NB4 (cell line): Measurements from ENCODE around the gene PHGDH.

ENCODE experiments used
- MYC ChIP-seq: IDR thresholded peaks from 2 replicates; pipeline ENCODE4 v1.6.1; 2011; ENCODE audit warnings: low read depth, low read length
- TF ChIP-seq, protein P1 (sequence below): IDR thresholded peaks from one replicate; pipeline ENCODE4 v1.5.1; 2012; ENCODE audit warnings: low read depth, low read length

DNA sequence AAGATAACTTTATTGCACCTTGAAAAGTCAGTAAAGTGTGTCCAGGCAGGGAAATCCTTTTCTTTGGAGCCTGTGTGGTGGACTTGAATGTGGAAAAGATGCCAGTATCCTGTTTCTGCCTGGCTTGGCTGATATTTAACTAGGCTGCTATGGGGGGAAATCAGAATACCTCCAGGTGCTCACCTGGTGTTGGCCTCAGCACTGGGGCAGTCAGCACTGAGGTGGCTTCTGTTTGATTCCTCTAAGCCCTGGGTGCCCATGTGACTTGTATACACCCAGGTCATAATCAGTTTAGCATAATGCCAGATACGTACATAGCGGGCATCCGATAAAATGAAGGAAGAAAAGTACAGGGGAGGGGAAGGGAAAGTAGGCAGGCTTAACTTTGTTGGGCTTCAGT lies 7.2 kb downstream of the PHGDH start:
- TF ChIP-seq, protein P1, sequence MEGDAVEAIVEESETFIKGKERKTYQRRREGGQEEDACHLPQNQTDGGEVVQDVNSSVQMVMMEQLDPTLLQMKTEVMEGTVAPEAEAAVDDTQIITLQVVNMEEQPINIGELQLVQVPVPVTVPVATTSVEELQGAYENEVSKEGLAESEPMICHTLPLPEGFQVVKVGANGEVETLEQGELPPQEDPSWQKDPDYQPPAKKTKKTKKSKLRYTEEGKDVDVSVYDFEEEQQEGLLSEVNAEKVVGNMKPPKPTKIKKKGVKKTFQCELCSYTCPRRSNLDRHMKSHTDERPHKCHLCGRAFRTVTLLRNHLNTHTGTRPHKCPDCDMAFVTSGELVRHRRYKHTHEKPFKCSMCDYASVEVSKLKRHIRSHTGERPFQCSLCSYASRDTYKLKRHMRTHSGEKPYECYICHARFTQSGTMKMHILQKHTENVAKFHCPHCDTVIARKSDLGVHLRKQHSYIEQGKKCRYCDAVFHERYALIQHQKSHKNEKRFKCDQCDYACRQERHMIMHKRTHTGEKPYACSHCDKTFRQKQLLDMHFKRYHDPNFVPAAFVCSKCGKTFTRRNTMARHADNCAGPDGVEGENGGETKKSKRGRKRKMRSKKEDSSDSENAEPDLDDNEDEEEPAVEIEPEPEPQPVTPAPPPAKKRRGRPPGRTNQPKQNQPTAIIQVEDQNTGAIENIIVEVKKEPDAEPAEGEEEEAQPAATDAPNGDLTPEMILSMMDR: no peak
- no peak for TF ChIP-seq MYC
